Epithelial cell of esophagus (primary cell): ENCODE data around the gene DIP2C.

Source experiments
- DNase-seq: peaks from one replicate; pipeline ENCODE4 v3.0.0; 2010; ENCODE audit warnings: low read depth
- H3K4me3 ChIP-seq: 2 replicates; pipeline ENCODE4 v1.5.1; 2011; ENCODE audit warnings: mild to moderate bottlenecking, low read length, control low read depth
- TF ChIP-seq, protein P1 (sequence below): IDR thresholded peaks from 2 replicates; pipeline ENCODE4 v1.5.1; 2011; ENCODE audit warnings: low read depth, mild to moderate bottlenecking, low read length, control low read depth, inconsistent platforms; ENCODE audit not compliant: insufficient read depth; ENCODE audit errors: missing control alignments

The DIP2C gene

DNA sequence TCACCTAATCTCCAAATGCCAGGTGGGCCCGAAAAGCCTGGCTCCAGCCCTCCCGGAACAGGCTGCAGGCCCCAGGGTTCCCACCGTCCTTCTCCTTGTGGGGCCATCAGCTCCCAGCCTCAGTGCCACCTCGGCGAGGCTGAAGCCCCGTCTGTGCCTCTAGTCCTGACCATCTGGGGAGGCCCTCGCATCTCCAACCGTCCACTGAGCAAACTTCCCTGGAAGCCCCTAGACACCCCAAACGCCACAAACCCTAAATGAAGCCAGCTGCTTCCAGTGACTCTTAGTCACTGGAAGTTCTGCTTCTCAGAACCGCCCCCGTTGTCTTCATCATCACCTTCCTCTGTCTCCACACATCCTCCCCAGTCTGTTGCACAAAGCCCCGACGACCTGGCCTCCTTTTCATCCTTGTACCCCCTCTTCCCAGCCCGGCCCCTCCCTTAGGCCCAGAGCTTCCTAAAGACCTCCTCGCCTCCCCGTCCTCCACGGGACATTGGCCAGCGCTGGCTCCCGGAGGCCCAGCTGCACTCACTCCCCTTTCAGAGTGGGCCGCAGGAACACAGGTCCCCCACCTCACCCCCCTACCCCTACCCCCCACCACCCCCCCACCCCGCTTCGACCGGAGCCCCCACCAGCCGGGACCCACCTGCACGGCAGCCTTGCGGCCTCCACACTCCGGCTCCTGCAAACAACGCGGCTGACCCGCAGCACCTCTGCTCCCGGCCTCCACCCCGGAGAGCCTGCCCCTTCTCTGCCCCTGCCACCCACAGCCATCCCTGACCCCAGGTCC lies 1.1 kb upstream of the DIP2C start:
- TF ChIP-seq, protein P1, sequence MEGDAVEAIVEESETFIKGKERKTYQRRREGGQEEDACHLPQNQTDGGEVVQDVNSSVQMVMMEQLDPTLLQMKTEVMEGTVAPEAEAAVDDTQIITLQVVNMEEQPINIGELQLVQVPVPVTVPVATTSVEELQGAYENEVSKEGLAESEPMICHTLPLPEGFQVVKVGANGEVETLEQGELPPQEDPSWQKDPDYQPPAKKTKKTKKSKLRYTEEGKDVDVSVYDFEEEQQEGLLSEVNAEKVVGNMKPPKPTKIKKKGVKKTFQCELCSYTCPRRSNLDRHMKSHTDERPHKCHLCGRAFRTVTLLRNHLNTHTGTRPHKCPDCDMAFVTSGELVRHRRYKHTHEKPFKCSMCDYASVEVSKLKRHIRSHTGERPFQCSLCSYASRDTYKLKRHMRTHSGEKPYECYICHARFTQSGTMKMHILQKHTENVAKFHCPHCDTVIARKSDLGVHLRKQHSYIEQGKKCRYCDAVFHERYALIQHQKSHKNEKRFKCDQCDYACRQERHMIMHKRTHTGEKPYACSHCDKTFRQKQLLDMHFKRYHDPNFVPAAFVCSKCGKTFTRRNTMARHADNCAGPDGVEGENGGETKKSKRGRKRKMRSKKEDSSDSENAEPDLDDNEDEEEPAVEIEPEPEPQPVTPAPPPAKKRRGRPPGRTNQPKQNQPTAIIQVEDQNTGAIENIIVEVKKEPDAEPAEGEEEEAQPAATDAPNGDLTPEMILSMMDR = no peak
- no peak for DNase-seq
- no peak overlapping the region for H3K4me3 ChIP-seq

DNA sequence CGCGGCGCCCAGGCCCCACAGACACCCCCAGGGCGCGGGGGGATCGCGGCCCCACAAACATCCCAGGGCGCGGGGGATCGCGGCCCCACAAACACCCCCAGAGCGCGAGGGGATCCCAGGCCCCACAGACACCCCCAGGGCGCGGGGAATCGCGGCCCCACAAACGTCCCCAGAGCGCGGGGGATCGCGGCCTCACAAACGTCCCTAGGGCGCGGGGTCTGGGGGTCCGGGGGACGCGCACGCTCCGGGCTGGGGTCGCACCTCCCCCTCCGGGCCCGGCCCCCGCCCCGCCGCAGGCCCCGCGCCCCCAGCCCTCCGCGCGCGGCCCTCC lies 382 bp downstream of the DIP2C start:
- peak overlapping the region; percentile 47 for H3K4me3 ChIP-seq
- TF ChIP-seq, protein P1 = no peak
- no peak for DNase-seq

DNA sequence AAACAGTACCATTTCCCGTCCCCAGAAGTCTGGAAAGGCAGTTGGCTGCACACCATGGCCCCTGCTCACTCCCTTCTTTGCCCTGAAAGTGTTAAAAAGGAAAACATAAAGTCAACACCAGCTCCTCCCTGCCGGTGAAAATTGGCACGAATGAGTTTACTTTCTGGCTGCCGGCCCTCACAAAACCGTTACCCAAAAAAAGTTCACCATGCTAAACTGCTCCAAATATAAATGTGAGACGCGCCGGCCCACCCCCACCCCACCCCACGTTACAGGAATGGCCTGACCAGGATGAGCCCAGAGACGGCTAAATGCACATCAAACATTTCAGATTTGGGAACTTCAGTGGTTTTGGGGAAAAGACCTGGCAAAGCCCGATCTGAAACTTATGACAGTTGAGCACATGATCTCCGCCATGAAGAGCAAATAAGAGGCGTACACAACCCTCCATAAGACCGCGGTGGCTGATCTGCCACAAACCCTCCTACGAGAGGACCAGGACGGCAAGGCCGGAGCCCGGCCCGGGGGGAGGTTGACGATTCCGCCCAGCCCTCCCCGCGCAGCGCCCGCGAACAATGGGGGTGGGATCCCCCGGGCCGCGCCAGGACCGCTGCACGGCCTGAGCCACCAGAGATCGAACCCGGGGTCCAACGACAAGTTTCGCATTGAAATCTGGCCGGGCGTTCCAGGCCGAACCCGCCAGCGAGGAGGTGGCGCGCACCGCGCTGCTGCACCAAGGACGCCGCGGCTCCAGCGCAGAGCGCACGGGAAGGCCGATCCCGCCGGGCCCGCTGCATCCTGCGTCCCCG lies 952 bp downstream of the DIP2C start:
- TF ChIP-seq, protein P1 = no peak
- peak overlapping the region; percentile 47 for H3K4me3 ChIP-seq
- peak; percentile 33 for DNase-seq

DNA sequence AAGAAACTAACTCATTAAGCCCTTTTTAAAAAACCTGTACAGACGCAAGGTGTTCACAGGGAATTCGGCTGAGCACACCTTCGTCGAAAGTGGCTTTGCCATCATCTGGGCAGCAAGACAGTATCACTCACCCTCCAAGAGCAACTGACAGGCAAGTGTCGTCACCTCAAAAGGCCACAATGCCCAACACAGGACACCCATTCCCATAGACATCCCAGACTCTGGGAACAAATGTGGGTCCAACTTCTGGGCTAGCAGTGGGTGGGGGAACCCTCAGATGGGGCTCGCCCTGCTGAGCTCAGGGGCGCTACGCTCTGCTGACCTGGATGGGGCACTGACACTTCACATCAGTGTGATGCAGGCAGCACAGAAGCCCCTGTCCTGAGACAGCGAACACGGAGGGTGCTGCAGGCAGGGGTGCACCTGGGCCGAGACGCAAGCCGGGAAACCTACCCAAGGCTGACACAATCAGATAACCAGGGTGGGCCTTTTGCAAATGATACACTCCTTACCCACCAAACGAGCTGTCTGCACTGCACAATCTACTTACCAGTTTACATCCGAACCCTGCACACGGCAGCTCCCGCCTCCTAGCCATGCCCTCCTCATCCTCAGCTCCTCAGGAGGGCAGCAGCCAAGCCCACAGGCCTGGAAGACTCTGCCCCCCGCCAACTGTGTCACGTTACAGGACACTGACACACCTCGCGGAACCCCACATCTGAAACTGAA lies 1.7 kb downstream of the DIP2C start:
- TF ChIP-seq, protein P1 = no peak
- no peak for DNase-seq
- no peak overlapping the region for H3K4me3 ChIP-seq

DNA sequence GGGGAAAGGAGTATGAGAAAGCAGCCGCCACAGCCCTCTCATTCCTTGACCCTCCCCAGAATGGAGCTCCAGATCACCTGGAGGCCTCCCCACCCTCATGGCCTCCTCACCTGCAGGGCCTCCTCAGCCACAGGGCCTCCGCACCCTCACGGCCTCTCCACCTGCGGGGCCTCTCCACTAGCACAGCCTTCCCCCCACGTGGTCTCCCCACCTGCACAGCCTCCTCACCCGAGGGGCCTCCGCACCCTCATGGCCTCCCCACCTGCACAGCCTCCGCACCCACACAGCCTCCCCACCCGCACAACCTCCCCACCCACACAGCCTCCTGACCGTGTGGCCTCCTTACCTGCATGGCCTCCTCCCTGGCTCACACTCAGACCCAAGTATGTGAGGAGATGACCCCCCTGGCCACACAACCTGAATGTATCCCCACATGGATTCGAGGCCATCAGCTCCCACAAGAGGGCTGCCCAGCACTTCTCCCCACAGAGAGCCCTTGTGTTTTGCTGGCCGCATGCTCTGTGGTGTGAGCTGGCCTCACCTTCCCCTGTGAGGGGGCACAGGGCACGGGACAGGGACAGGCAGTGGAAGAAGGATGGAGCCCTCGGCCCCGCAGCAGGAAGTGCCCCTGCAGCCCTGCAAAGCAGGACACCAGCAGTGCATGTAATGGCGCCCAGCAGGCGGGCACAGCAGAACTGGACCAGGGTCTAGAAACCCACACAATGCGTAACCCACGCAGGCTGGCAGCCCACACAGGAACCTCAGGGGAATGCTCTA lies 3.1 kb downstream of the DIP2C start:
- DNase-seq = no peak
- H3K4me3 ChIP-seq = no peak overlapping the region
- TF ChIP-seq, protein P1 = no peak

DNA sequence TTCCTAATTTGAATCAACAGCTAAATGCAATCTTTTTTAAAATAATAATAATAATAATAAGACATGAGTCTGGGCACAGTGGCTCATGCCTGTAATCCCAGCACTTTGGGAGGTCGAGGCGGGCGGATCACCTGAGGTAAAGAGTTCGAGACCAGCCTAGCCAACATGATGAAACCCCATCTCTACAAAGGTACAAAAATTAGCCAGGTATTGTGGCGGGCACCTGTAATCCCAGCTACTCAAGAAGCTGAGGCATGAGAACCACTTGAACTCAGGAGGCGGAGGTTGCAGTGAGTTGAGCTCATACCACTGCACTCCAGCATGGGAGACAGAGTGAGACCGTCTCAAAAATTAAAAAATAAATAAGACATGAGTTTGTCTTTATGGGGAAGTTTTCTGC lies 3.9 kb downstream of the DIP2C start:
- no peak overlapping the region for H3K4me3 ChIP-seq
- no peak for DNase-seq
- TF ChIP-seq, protein P1 = no peak
